ENCODE results near the gene TMEM184B.

GRCh38 chr22:38257650-38258250, 15.1 kb downstream of the TMEM184B start:
- TF ChIP-seq CTCF (IDR thresholded peaks at IDR 0.05) = peak in 2 of 4 donors; percentile 14 to 19
- no peak for TF ChIP-seq POLR2A (IDR thresholded peaks at IDR 0.05)
